ENCODE measurements around the gene SLC29A3. TPM values are rescaled to one million over a fixed set of nuclear protein-coding genes. Genes with fewer than 3 reads are reported as not detected.

The SLC29A3 gene
- total RNA-seq, 2 donors from 2014 or later: 1.8 to 2.9 TPM

GRCh38 chr10:71336632-71337031 is 17.6 kb downstream of the SLC29A3 start:
- H3K4me1 ChIP-seq: no peaks in the 10 kb centered on the region
- no peaks in the 10 kb centered on the region for H3K9me3 ChIP-seq
- no peak overlapping the region for H3K4me3 ChIP-seq
- no peak overlapping the region for H3K27ac ChIP-seq
- no peak for DNase-seq (ENCODE audit: low spot score)
- H3K36me3 ChIP-seq: no peaks in the 10 kb centered on the region
- no peak for TF ChIP-seq CTCF (IDR thresholded peaks at IDR 0.05)
- no peaks in the 10 kb centered on the region for H3K27me3 ChIP-seq

DNA sequence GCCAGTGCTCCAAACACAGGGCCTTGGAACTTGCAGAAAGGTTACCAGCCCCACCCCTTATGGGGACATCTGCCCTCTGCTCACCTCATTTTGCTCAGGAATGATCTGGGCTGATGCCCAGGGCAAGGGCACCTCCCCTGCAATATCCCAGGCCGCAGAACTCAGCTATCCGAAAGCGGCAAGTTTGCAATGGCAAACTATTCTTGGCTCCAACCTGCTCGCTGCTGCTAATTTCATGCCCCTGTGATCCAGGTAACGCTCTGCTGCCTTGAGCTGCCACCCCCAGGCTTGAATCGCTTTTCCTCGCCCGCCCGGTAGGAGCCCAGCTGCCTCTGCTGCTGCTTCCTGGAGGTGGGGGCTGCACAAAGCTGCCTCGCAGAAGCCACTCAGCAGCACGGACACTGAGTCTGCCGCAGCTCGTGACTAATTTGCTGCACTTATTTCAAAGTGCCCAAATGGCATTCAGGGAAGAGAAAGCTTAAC is 18.2 kb downstream of the SLC29A3 start:
- Histone ChIP-seq H3K27me3 (no peaks in the 10 kb centered on the region), H3K36me3 (no peaks in the 10 kb centered on the region), H3K4me1 (no peaks in the 10 kb centered on the region), H3K9me3 (no peaks in the 10 kb centered on the region), H3K27ac (no peak overlapping the region), H3K4me3 (no peak overlapping the region)
- TF ChIP-seq CTCF (IDR thresholded peaks at IDR 0.05): no peak
- no peak for DNase-seq (ENCODE audit: low spot score)

GRCh38 chr10:71338728-71339495 is 19.9 kb downstream of the SLC29A3 start:
- no peaks in the 10 kb centered on the region for H3K4me1 ChIP-seq
- H3K4me3 ChIP-seq: no peak overlapping the region
- DNase-seq (ENCODE audit: low spot score): no peak
- no peaks in the 10 kb centered on the region for H3K9me3 ChIP-seq
- no peaks in the 10 kb centered on the region for H3K27me3 ChIP-seq
- H3K27ac ChIP-seq: no peak overlapping the region
- TF ChIP-seq CTCF (IDR thresholded peaks at IDR 0.05): no peak
- H3K36me3 ChIP-seq: no peaks in the 10 kb centered on the region

DNA sequence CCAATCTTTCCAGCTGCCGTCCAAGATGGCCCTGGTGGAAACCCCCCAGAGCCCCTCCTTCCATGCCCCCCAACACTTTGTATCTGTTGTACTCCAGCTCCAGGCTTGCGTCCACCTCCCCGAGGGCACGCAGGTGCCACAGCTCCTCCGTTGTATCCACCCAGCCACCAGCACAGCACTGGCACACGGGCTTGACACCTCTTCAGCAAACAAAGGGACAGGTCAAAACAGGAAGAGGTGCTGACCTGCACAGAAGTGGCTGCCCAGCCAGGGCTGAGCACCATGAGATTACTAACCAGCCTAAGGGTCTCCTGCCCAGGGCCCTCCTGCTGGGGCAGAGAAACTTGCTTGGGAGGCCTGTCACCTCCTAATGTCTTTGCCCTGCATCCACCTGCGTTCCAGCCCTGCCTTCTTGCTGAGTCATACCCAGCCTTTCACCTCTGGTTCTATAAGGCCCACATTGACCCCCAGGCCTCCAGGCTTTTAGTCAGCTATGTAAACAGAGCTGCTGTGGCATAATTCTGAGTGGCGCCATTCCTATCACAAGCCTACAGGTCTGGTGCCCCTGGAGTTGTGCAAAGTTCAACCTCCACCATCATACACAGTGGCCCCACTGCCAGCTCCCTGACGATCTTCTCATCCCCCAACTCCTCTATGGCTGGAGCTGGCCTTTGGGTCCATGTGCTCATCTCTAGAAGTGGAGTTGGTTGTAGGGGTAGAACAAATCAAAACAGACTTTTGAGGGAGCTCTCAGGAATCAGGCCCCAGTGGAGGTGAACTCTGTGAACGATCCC is 20.9 kb downstream of the SLC29A3 start:
- H3K4me3 ChIP-seq: no peak overlapping the region
- no peaks in the 10 kb centered on the region for H3K4me1 ChIP-seq
- no peak overlapping the region for H3K27ac ChIP-seq
- DNase-seq (ENCODE audit: low spot score): no peak
- no peaks in the 10 kb centered on the region for H3K27me3 ChIP-seq
- no peak for TF ChIP-seq CTCF (IDR thresholded peaks at IDR 0.05)
- H3K36me3 ChIP-seq: no peaks in the 10 kb centered on the region
- no peaks in the 10 kb centered on the region for H3K9me3 ChIP-seq

GRCh38 chr10:71342573-71343391 is 23.7 kb downstream of the SLC29A3 start:
- DNase-seq (ENCODE audit: low spot score): no peak
- Histone ChIP-seq H3K27ac (no peak overlapping the region), H3K9me3 (no peaks in the 10 kb centered on the region), H3K4me1 (no peaks in the 10 kb centered on the region), H3K36me3 (no peaks in the 10 kb centered on the region), H3K4me3 (no peak overlapping the region), H3K27me3 (no peaks in the 10 kb centered on the region)
- TF ChIP-seq CTCF (IDR thresholded peaks at IDR 0.05): no peak
